HepG2 (cell line): ENCODE measurements around the gene CYYR1.

Source experiments
- HCFC1 ChIP-seq: fragments of 150-350 bp; IDR thresholded peaks from 2 replicates; pipeline ENCODE4 v1.6.1; 2014; ENCODE audit warnings: low read depth, low read length
- KLF16 ChIP-seq, 2 experiments: sonication (generic) in 1 of 2; formaldehyde crosslinking in 1 of 2; IDR thresholded peaks; 2 replicates each; pipeline versions ENCODE4 v1.6.1 to v1.8.0; 2016 to 2023; ENCODE audit warnings: missing genetic modification reagents in 2 of 2, missing compliant biosample characterization in 1 of 2
- NR2F6 ChIP-seq, 2 experiments: IDR thresholded peaks; 2 replicates each; pipeline ENCODE4 v1.6.1; 2016; ENCODE audit warnings: antibody characterized with exemption in 1 of 2, mild to moderate bottlenecking in 1 of 2
- PAX8 ChIP-seq: sonication (generic); formaldehyde crosslinking; IDR thresholded peaks from 2 replicates; pipeline ENCODE4 v1.8.0; 2022; ENCODE audit warnings: mild to moderate bottlenecking, missing genetic modification reagents, borderline replicate concordance
- SP1 ChIP-seq, 2 experiments: fragments of 450-650 bp in 1 of 2; sonication (generic) in 1 of 2; formaldehyde crosslinking in 1 of 2; IDR thresholded peaks; 2 replicates each; pipeline versions ENCODE4 v1.4.0 to v1.6.1; 2016 to 2020; ENCODE audit warnings: missing genetic modification reagents in 1 of 2
- SP5 ChIP-seq: IDR thresholded peaks from 2 replicates; pipeline ENCODE4 v1.6.1; 2016; ENCODE audit warnings: low read depth, borderline replicate concordance
- SUZ12 ChIP-seq: fragments of 150-350 bp; IDR thresholded peaks from 2 replicates; pipeline ENCODE4 v1.6.1; 2014; ENCODE audit warnings: low read depth, low read length
- ZBTB2 ChIP-seq: sonication (generic); formaldehyde crosslinking; IDR thresholded peaks from 2 replicates; pipeline ENCODE4 v1.8.0; 2022; ENCODE audit warnings: low read depth, missing genetic modification reagents
- ZNF597 ChIP-seq: sonication (generic); formaldehyde crosslinking; IDR thresholded peaks from 2 replicates; pipeline ENCODE4 v1.5.0; 2020; ENCODE audit warnings: missing genetic modification reagents
- ZNF607 ChIP-seq: sonication (generic); formaldehyde crosslinking; IDR thresholded peaks from 2 replicates; pipeline ENCODE4 v1.5.1; 2020; ENCODE audit warnings: missing genetic modification reagents, mild to moderate bottlenecking, borderline replicate concordance
- ZNF7 ChIP-seq: IDR thresholded peaks from 2 replicates; pipeline ENCODE4 v1.6.1; 2016; ENCODE audit warnings: missing biosample characterization, missing genetic modification reagents

- no peak for TF ChIP-seq SP1 (IDR thresholded peaks at IDR 0.05)
- no peak for TF ChIP-seq SP1 (CRISPR knock-in tag; IDR thresholded peaks at IDR 0.05)
- TF ChIP-seq ZNF597 (CRISPR knock-in tag): no peak
- no peak for TF ChIP-seq SP5 (CRISPR knock-in tag)
- no peak for TF ChIP-seq HCFC1
- TF ChIP-seq ZNF7: no peak
- no peak for TF ChIP-seq PAX8 (CRISPR knock-in tag)
- TF ChIP-seq ZBTB2 (CRISPR knock-in tag): no peak
- no peak for TF ChIP-seq NR2F6 (IDR thresholded peaks at IDR 0.05)
- no peak for TF ChIP-seq NR2F6 (CRISPR knock-in tag; IDR thresholded peaks at IDR 0.05)
- no peak for TF ChIP-seq SUZ12
- no peak for TF ChIP-seq ZNF607 (CRISPR knock-in tag)
- no peak for TF ChIP-seq KLF16 (CRISPR knock-in tag; IDR thresholded peaks at IDR 0.05)
These were observed 60.4 kb downstream of the CYYR1 start for GRCh38 chr21:26512664-26513063.
